HG02763 (cell line): ENCODE results near the gene ZNF488.

ENCODE experiments used
- ATAC-seq: cut with Tn5 transposase; IDR thresholded peaks from one replicate; pipeline ENCODE4 v1.9.1; 2021; ENCODE audit warnings: mild to moderate bottlenecking, moderate library complexity; ENCODE audit not compliant: unreplicated experiment

Gene ZNF488

GRCh38 chr10:47332371-47332770 is 51.7 kb downstream of the ZNF488 start:
- ATAC-seq = no peak

GRCh38 chr10:47331954-47332353 is 52.1 kb downstream of the ZNF488 start:
- no peak for ATAC-seq

GRCh38 chr10:47331491-47331890 is 52.6 kb downstream of the ZNF488 start:
- ATAC-seq = no peak

- ATAC-seq = no peak
Measured at GRCh38 chr10:47330804-47331203, 53.3 kb downstream of the ZNF488 start.

GRCh38 chr10:47330366-47330765 is 53.7 kb downstream of the ZNF488 start:
- no peak for ATAC-seq

- ATAC-seq = no peak
Measured at GRCh38 chr10:47329855-47330254, 54.2 kb downstream of the ZNF488 start.

GRCh38 chr10:47326927-47327330 is 57.2 kb downstream of the ZNF488 start:
- ATAC-seq = no peak

- ATAC-seq = no peak
Measured at GRCh38 chr10:47326306-47326926, 57.7 kb downstream of the ZNF488 start.

GRCh38 chr10:47325303-47326291 is 58.5 kb downstream of the ZNF488 start:
- ATAC-seq = no peak

GRCh38 chr10:47323636-47324296 is 60.3 kb downstream of the ZNF488 start:
- no peak for ATAC-seq

GRCh38 chr10:47323087-47323486 is 61.0 kb downstream of the ZNF488 start:
- ATAC-seq = no peak

GRCh38 chr10:47322300-47323061 is 61.6 kb downstream of the ZNF488 start, which contains the start of gene GDF2:
GDF2 (plus strand) TSS chr10:47322454; CDS start chr10:47322669, 215 bp downstream.
- ATAC-seq = no peak

- no peak for ATAC-seq
Measured at GRCh38 chr10:47321521-47322195, 62.4 kb downstream of the ZNF488 start.

GRCh38 chr10:47320812-47321211 is 63.3 kb downstream of the ZNF488 start:
- no peak for ATAC-seq

GRCh38 chr10:47319784-47320183 is 64.3 kb downstream of the ZNF488 start:
- no peak for ATAC-seq

- no peak for ATAC-seq
Measured at GRCh38 chr10:47318706-47319105, 65.4 kb downstream of the ZNF488 start.

- no peak for ATAC-seq
Measured at GRCh38 chr10:47317251-47317650, 66.8 kb downstream of the ZNF488 start.

GRCh38 chr10:47316131-47316530 is 68.0 kb downstream of the ZNF488 start:
- no peak for ATAC-seq
